DMS 273 (cell line): ENCODE data around the gene HCRTR1.
"Not testable (repeated sequence)": the region's sequence is repeated elsewhere in the genome, so short reads cannot be mapped to it uniquely, and the experiment has no call there.

Source experiments
- DNase-seq: peaks from one replicate; lab custom pipeline; 2025; ENCODE audit not compliant: unreplicated experiment; lab: John Stamatoyannopoulos, UW

The HCRTR1 gene

GRCh38 chr1:31581821-31582810 is 35.4 kb upstream of the HCRTR1 start:
- DNase-seq, result no peak

GRCh38 chr1:31583082-31583994 is 34.2 kb upstream of the HCRTR1 start:
- DNase-seq, result no peak

GRCh38 chr1:31583995-31584868 is 33.3 kb upstream of the HCRTR1 start:
- peak; percentile 37 for DNase-seq

- DNase-seq, result no peak
These were observed 32.4 kb upstream of the HCRTR1 start for GRCh38 chr1:31584869-31585735.

- DNase-seq, result no peak
These were observed 31.6 kb upstream of the HCRTR1 start for GRCh38 chr1:31585736-31586365.

GRCh38 chr1:31586376-31587327 is 30.8 kb upstream of the HCRTR1 start:
- DNase-seq, result no peak

- not testable (repeated sequence) for DNase-seq
These were observed 30.2 kb upstream of the HCRTR1 start for GRCh38 chr1:31587328-31587699.

GRCh38 chr1:31587720-31588423 is 29.6 kb upstream of the HCRTR1 start:
- DNase-seq, result peak; percentile 85

GRCh38 chr1:31588751-31589515 is 28.6 kb upstream of the HCRTR1 start:
- no peak for DNase-seq

GRCh38 chr1:31591425-31592093 is 25.9 kb upstream of the HCRTR1 start:
- DNase-seq, result peak; percentile 44

- no peak for DNase-seq
These were observed 25.4 kb upstream of the HCRTR1 start for GRCh38 chr1:31592132-31592531.

- DNase-seq, result no peak
These were observed 24.3 kb upstream of the HCRTR1 start for GRCh38 chr1:31593136-31593665.

- DNase-seq, result peak; percentile 91
These were observed 23.5 kb upstream of the HCRTR1 start for GRCh38 chr1:31593770-31594632.

- DNase-seq, result peak; percentile 67
These were observed 21.4 kb upstream of the HCRTR1 start for GRCh38 chr1:31595836-31596736.
